ENCODE data around the gene PKHD1. TPM values are rescaled to one million over a fixed set of nuclear protein-coding genes. Genes with fewer than 3 reads are reported as not detected.

The PKHD1 gene
- total RNA-seq, 4 donors from 2014 or later: 0.11 to 0.68 (median 0.42) TPM

DNA sequence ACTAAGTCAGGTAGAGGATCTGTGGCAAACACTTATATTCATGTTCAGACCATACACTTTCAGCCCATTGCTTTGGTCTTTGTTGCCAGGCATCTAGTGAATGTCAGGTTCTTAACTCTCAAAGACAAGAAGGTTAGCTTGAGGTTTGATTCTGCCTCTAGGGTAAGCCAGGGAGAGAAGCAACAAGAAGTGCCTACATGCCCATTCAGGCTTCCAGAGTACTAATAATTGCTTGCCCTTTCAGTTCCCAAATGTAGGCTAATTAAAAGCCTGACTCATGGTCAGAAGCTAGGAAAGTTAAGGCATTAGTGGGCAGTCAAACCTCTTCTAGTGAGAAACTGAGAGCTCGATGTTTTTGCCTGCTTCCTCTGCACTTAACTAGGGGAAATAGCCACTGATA lies 492.4 kb downstream of the PKHD1 start:
- H3K27me3 ChIP-seq: no peaks in the 10 kb centered on the region
- TF ChIP-seq, protein P1, sequence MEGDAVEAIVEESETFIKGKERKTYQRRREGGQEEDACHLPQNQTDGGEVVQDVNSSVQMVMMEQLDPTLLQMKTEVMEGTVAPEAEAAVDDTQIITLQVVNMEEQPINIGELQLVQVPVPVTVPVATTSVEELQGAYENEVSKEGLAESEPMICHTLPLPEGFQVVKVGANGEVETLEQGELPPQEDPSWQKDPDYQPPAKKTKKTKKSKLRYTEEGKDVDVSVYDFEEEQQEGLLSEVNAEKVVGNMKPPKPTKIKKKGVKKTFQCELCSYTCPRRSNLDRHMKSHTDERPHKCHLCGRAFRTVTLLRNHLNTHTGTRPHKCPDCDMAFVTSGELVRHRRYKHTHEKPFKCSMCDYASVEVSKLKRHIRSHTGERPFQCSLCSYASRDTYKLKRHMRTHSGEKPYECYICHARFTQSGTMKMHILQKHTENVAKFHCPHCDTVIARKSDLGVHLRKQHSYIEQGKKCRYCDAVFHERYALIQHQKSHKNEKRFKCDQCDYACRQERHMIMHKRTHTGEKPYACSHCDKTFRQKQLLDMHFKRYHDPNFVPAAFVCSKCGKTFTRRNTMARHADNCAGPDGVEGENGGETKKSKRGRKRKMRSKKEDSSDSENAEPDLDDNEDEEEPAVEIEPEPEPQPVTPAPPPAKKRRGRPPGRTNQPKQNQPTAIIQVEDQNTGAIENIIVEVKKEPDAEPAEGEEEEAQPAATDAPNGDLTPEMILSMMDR (IDR thresholded peaks at IDR 0.05): no peak
- TF ChIP-seq POLR2A (IDR thresholded peaks at IDR 0.05): no peak
- TF ChIP-seq POLR2AphosphoS5 (IDR thresholded peaks at IDR 0.05): no peak
- TF ChIP-seq EP300 (IDR thresholded peaks at IDR 0.05): no peak
- no peak overlapping the region for H3K27ac ChIP-seq
- WGBS: 56% methylated on average over 1 of the region's 1 CpG
- H3K4me1 ChIP-seq: no peaks in the 10 kb centered on the region
- no peaks in the 10 kb centered on the region for H3K36me3 ChIP-seq
- H3K9me3 ChIP-seq: no peaks in the 10 kb centered on the region
- H3K4me3 ChIP-seq: no peak overlapping the region
- no peak for DNase-seq (ENCODE audit: low spot score in 2 of 2)

DNA sequence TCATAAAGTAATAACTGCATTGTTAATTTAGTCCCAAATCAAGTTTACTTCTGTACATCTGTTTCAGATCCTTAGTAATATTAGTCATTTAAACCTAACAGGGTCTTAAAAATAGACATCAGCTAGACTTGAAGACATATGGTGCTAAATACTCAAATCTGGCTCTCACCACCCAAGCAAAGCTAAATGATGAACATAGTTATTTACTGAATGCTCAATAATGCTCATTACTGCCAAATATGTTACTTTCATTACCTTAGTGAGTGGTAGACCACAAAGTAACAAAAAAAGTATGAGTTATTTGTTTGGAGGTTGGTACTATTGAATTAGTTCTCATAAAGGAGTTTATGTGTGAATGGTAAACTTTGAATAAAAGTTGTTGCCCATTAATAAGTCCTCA lies 502.1 kb downstream of the PKHD1 start:
- Histone ChIP-seq H3K27me3 (no peaks in the 10 kb centered on the region), H3K4me1 (no peaks in the 10 kb centered on the region), H3K36me3 (no peaks in the 10 kb centered on the region), H3K27ac (no peak overlapping the region), H3K9me3 (no peaks in the 10 kb centered on the region), H3K4me3 (no peak overlapping the region)
- no peak for DNase-seq (ENCODE audit: low spot score in 2 of 2)
- TF ChIP-seq, protein P1 (IDR thresholded peaks at IDR 0.05): no peak
- no peak for TF ChIP-seq POLR2AphosphoS5 (IDR thresholded peaks at IDR 0.05)
- no peak for TF ChIP-seq POLR2A (IDR thresholded peaks at IDR 0.05)
- TF ChIP-seq EP300 (IDR thresholded peaks at IDR 0.05): no peak

DNA sequence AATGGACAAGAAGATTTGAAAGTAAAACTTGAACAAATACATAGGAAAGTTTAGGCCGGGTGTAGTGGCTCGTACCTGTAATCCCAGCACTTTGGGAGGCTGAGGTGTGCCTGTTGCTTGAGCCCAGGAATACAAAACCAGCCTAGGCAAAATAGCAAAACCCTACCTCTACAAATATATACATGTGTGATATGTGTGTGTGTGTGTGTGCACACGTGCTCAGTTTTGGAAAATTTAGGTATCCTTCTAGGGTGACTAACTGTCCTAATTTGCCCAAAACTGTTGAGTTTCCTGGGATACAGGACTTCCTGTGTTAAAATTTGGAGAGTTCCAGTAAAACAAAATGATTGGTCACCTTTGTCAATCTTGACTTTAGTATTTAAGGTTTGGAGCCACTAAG lies 503.2 kb downstream of the PKHD1 start:
- WGBS: 91% methylated on average over 3 of the region's 3 CpGs
- no peaks in the 10 kb centered on the region for H3K4me1 ChIP-seq
- H3K4me3 ChIP-seq: no peak overlapping the region
- H3K27ac ChIP-seq: no peak overlapping the region
- TF ChIP-seq EP300 (IDR thresholded peaks at IDR 0.05) (no peak), POLR2A (IDR thresholded peaks at IDR 0.05) (no peak), POLR2AphosphoS5 (IDR thresholded peaks at IDR 0.05) (no peak)
- TF ChIP-seq, protein P1 (IDR thresholded peaks at IDR 0.05): no peak
- H3K27me3 ChIP-seq: no peaks in the 10 kb centered on the region
- H3K9me3 ChIP-seq: no peaks in the 10 kb centered on the region
- H3K36me3 ChIP-seq: no peaks in the 10 kb centered on the region
- DNase-seq (ENCODE audit: low spot score in 2 of 2): no peak

DNA sequence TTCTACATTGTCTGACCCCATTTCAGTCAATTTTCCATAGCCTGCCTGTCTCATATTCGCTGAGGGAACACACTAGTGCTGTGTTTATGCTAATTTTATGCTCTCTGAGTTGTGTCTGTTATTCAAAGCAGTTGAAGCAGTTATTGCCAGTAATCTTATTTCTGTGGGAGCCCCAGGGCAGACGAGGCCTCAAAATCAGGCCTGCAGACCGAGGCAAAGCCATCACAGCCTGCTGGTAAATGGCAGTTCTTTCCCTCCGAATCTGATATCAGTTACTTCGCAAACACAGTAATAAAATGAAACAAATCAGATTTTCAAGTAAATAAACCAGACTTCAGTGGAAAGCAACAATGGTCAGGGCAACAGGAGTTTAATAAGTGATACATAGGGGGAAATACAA lies 508.4 kb downstream of the PKHD1 start:
- no peak overlapping the region for H3K27ac ChIP-seq
- no peaks in the 10 kb centered on the region for H3K4me1 ChIP-seq
- H3K9me3 ChIP-seq: peaks cover 3% of the 10 kb centered on the region
- no peaks in the 10 kb centered on the region for H3K36me3 ChIP-seq
- H3K27me3 ChIP-seq: no peaks in the 10 kb centered on the region
- 71% methylated on average over 5 of the region's 5 CpGs for WGBS
- no peak overlapping the region for H3K4me3 ChIP-seq
- no peak for DNase-seq (ENCODE audit: low spot score in 2 of 2)
- TF ChIP-seq, protein P1 (IDR thresholded peaks at IDR 0.05): no peak
- no peak for TF ChIP-seq POLR2AphosphoS5 (IDR thresholded peaks at IDR 0.05)
- TF ChIP-seq POLR2A (IDR thresholded peaks at IDR 0.05): no peak
- no peak for TF ChIP-seq EP300 (IDR thresholded peaks at IDR 0.05)

DNA sequence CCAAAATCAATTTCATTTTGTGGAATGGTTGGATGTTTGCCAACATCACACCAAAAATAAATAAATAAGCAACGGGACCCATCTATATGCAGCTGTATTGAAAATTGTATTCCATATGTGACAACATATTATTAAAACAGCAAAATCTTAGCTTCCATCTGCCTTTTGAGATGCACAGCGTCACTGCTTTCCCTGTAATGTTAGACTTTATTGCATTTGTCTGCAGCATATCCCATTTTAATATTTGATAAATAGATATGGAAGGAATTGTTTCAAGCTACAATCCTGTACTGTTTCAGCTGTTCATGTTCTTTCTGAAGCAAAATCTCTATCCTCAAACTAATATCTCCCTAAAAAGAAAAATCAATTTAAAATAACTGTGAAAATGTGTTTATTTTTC lies 509.1 kb downstream of the PKHD1 start:
- WGBS: 58% methylated on average over 2 of the region's 2 CpGs
- TF ChIP-seq POLR2A (IDR thresholded peaks at IDR 0.05) (no peak), EP300 (IDR thresholded peaks at IDR 0.05) (no peak), POLR2AphosphoS5 (IDR thresholded peaks at IDR 0.05) (no peak)
- TF ChIP-seq, protein P1 (IDR thresholded peaks at IDR 0.05): no peak

More for the DNA sequence above, 509.1 kb downstream of the PKHD1 start:
- no peak for DNase-seq (ENCODE audit: low spot score in 2 of 2)
- no peaks in the 10 kb centered on the region for H3K36me3 ChIP-seq
- no peaks in the 10 kb centered on the region for H3K27me3 ChIP-seq
- peaks cover 3% of the 10 kb centered on the region for H3K9me3 ChIP-seq
- no peaks in the 10 kb centered on the region for H3K4me1 ChIP-seq
- H3K27ac ChIP-seq: no peak overlapping the region
- H3K4me3 ChIP-seq: no peak overlapping the region

All from suprapubic skin (tissue), 4 donors.